ENCODE measurements around the gene GHRH.

GHRH gene

DNA sequence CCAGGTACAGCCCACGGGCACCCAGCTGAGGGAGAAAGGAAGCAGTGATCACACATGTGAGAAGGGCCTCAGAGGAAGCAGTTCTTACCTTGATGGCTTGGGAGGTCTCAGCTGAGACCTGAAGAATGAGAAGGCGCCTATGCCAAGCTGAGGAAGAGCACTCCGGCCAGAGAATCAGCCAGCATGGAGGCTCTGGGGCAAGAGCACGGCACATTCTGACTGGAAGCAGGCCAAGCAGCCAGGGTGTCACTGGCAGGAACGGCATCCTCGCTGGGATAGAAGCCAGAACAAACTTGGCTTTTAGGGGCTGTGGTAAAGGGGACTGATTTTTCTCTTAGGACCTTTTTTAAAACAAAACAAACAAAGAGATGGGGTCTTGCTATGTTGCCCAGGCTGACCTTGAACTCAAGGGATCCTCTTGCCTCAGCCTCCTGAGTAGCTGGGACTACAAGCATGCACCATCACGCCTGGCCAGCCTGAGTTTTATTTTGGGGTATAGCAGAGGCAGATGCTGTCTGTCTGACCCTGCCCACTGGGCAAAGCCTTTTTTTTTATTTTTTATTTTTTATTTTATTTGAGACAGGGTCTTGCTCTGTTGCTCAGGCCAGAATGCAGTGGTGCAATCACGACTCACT, 17.6 kb downstream of the GHRH start:
- DNase-seq (ENCODE audit: low read depth): no peak
- no peak overlapping the region for H3K4me3 ChIP-seq (ENCODE audit: low read depth, low read length)
- TF ChIP-seq, protein P1, sequence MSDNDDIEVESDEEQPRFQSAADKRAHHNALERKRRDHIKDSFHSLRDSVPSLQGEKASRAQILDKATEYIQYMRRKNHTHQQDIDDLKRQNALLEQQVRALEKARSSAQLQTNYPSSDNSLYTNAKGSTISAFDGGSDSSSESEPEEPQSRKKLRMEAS (IDR thresholded peaks at IDR 0.05; ENCODE audit: low read depth, low read length): no peak
- TF ChIP-seq POLR2A (IDR thresholded peaks at IDR 0.05; ENCODE audit: extremely low read depth, insufficient read length) (no peak), MYC (IDR thresholded peaks at IDR 0.05; ENCODE audit: low read depth, low read length) (no peak)
- TF ChIP-seq, protein P2, sequence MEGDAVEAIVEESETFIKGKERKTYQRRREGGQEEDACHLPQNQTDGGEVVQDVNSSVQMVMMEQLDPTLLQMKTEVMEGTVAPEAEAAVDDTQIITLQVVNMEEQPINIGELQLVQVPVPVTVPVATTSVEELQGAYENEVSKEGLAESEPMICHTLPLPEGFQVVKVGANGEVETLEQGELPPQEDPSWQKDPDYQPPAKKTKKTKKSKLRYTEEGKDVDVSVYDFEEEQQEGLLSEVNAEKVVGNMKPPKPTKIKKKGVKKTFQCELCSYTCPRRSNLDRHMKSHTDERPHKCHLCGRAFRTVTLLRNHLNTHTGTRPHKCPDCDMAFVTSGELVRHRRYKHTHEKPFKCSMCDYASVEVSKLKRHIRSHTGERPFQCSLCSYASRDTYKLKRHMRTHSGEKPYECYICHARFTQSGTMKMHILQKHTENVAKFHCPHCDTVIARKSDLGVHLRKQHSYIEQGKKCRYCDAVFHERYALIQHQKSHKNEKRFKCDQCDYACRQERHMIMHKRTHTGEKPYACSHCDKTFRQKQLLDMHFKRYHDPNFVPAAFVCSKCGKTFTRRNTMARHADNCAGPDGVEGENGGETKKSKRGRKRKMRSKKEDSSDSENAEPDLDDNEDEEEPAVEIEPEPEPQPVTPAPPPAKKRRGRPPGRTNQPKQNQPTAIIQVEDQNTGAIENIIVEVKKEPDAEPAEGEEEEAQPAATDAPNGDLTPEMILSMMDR (IDR thresholded peaks at IDR 0.05; ENCODE audit: low read depth, low read length): no peak

DNA sequence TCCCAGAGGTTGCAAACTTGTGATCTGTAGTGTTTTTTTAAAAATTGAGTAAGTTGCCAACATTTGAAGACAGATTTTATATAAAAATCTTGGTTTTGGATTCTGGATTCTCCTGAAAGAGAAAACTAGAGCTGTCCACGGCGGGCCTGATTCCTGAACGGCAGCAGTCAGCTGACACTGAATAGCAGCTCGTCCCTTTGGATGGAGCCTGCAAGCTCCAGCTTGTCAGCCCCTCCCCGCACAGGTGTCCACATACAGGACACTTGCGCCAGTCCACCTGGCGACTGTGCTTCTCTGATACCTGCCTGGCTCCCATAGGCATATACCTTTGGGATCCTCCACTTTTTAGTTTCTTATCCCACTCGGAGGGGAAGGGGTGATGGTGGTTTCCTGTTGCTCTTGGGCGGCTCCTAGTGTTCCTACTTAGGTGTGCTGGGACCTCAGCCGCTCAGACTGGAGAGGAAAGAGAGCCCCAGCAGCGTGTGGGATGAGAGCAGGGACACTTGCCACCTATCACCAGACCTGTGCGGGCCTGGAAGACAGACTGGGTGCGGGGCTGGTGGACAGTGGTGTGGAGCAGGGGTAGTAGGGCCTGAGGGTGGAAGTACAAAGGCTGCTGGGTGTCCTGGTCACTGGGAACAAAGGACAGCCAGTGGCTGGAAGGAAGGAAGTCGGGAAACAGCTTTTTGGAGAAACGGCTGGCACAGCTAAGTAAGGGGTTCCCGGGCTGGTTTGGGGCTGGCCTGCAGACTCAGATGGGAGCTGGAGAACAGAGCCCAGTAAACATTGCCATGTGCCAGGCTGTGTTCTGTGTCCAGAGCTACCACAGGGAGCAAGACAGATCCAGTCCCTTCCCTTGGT, 18.3 kb downstream of the GHRH start:
- H3K4me3 ChIP-seq (ENCODE audit: low read depth, low read length): no peak overlapping the region
- TF ChIP-seq, protein P1 (IDR thresholded peaks at IDR 0.05; ENCODE audit: low read depth, low read length): no peak
- TF ChIP-seq MYC (IDR thresholded peaks at IDR 0.05; ENCODE audit: low read depth, low read length) (no peak), POLR2A (IDR thresholded peaks at IDR 0.05; ENCODE audit: extremely low read depth, insufficient read length) (no peak)
- TF ChIP-seq, protein P2 (IDR thresholded peaks at IDR 0.05; ENCODE audit: low read depth, low read length): no peak
- no peak for DNase-seq (ENCODE audit: low read depth)

DNA sequence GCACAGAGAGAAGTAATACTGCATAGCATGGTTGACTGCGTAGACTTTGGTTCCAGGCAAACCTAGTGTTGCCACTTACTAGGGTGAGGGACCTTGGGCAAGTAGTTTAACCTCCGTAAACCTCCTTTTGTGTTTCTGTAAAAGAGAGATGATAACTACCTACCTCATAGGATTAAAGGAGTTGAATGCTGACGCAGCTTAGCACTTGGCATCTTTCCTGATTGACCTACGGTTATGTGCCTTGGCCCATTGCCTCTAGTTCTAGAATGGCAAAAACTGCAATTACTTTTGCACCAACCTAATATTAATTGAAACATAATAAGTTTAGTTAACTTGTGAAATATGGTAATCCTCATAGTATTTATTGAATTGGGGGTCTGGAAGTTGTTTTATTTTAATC, 19.1 kb downstream of the GHRH start:
- DNase-seq (ENCODE audit: low read depth): no peak
- TF ChIP-seq, protein P2 (IDR thresholded peaks at IDR 0.05; ENCODE audit: low read depth, low read length): no peak
- H3K4me3 ChIP-seq (ENCODE audit: low read depth, low read length): no peak overlapping the region

DNA sequence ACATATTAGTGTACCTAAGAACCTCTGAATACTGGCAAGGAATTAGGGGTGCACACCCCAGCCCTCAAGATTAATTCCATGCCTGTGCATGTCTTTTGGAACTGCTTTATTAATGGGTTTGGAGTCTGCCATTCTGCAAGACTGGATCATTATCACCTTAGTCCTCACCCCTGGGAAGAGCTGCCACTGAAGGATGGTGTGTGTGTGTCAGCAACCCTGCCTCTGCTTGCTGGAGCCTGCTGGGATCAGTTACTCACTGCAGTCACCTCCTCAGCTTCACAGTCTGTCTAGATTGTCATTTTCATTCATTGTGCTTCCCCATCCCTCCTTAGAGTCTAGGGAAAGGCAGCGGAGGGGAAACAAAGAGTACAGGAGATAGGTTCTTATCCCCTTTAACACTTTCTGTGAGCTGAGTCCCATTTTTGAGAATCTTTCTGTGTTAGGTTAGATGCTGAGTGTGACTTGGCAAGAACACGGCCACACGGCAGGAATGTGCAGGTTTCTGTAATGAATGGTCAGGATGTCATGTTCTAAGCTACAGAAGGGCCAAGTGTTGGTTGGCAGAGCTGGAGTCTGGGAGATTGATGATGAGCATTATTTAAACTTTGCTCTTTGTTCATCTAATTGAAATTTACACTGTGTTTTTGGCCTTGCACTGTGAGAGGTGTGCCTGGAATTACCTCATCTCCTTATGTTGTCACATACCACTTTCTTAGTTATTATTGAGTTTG, 21.1 kb downstream of the GHRH start:
- DNase-seq (ENCODE audit: low read depth): no peak
- H3K4me3 ChIP-seq (ENCODE audit: low read depth, low read length): no peak overlapping the region
- TF ChIP-seq, protein P1 (IDR thresholded peaks at IDR 0.05; ENCODE audit: low read depth, low read length): no peak
- no peak for TF ChIP-seq MYC (IDR thresholded peaks at IDR 0.05; ENCODE audit: low read depth, low read length)
- no peak for TF ChIP-seq POLR2A (IDR thresholded peaks at IDR 0.05; ENCODE audit: extremely low read depth, insufficient read length)
- TF ChIP-seq, protein P2 (IDR thresholded peaks at IDR 0.05; ENCODE audit: low read depth, low read length): no peak

DNA sequence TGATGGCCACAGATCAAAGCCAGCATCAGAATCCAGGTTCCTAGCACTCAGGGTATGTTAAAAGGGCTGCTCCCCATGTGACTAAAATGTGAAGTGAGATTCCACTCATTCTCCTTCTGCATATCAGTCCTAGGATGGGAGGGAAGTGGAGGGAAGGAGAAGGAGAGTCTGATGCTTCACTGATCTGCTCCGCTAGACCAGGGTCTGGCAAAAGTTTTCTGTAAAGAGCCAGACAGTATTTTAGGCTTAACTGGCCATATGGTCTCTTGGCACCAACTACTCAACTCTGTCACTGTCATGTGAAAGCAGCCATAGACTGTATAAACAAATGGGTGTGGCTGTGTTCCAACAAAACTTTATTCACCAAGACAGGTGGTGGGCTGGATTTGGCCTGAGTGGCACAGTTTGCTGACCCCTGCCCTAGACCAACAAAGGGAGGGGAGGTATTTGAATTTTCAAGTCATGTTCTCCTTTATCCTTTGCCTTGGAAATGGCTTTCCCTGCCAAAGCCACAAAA, 22.6 kb downstream of the GHRH start:
- no peak overlapping the region for H3K4me3 ChIP-seq (ENCODE audit: low read depth, low read length)
- DNase-seq (ENCODE audit: low read depth): no peak
- TF ChIP-seq, protein P1 (IDR thresholded peaks at IDR 0.05; ENCODE audit: low read depth, low read length): no peak
- TF ChIP-seq MYC (IDR thresholded peaks at IDR 0.05; ENCODE audit: low read depth, low read length): no peak
- TF ChIP-seq, protein P2 (IDR thresholded peaks at IDR 0.05; ENCODE audit: low read depth, low read length): no peak
- no peak for TF ChIP-seq POLR2A (IDR thresholded peaks at IDR 0.05; ENCODE audit: extremely low read depth, insufficient read length)
